HG03354 (cell line): ENCODE measurements around the gene CAPZB.

ENCODE experiments used
- ATAC-seq: cut with Tn5 transposase; IDR thresholded peaks from one replicate; pipeline ENCODE4 v1.9.1; 2021; ENCODE audit warnings: mild to moderate bottlenecking; ENCODE audit not compliant: unreplicated experiment, poor library complexity, severe bottlenecking

Gene CAPZB

DNA sequence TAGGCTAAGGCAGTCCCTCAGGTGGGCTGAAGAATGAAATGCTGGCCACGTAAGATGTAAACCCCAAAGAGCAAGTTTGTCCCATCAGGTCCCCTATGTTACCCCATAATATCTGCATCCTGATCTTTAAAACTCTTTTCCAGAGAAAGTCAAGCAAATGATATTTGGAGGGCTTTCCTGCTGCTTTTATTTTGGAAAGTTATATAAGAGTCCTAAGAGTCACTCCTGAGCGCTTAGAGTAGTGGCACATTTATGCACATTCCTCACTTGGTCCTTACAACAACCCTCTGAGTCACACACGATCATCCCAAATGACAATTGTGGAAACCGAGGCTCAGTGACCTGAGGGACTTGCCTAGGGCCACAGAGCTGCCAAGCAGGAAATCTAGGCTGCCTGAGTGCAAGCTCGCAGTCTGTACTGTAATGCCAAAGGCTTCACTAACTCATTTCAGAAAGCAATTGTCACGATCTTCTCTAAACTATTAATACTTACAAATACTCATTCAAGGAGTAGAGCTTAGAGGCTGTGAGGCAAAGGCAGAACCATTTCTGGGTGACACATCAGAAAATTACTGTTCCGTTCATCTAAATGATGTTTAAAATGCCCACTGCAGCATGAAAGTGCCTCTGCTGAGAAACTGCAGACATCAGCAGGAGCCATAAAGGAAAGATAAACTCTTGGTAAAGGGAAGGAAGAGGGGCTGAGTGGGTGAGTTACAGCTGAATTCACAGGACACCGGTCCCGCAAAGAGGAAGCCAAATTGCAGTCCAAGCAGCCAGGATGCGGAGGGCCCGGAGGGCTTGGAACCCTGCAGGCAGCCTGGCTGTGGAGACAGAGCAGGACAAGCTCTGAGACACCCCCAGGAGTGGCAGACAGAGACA, 30.8 kb downstream of the CAPZB start:
- no peak for ATAC-seq

DNA sequence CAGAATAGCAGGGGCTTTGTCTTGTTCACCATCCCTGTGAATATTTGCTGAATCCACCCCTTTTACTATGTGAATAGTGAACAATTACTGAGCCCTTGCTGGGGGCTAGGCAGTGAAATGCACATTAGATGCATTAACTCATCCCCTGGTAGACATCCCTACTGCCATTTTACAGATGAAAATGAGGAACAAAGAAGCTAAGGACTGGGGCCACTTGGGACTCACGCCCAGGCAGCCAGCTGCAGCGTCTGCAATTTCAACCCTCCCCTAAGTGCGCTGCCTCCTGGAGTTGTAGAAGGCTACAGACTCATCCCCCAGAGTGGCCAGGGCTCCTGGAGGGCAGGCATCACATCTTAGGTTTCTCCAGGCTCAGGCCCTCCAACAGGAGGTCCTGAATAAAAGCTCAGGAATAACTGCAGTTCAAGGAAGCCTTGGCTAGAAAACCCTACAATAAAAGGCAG, 31.6 kb downstream of the CAPZB start:
- ATAC-seq: no peak

DNA sequence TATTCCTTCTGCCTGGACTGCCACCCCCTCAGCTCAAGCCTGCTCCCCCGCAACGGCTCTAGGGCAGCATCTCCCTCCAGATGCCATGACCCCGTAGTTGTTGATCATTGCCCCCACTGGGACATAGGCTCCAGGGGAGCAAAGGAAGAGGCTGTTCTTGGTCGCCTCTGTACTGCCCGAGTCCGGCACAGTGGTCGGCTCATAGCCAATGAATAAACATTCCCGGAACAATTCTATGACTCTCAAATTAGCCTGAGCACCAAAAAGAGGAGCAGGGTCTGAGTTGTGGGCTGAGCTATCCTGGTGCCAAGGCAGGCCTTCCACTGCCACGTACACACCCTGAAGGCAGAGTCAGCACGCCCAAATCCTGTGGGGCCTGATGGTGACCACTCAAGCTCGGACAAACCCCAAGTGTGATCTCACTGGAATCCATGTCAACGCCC, 33.1 kb downstream of the CAPZB start:
- no peak for ATAC-seq

DNA sequence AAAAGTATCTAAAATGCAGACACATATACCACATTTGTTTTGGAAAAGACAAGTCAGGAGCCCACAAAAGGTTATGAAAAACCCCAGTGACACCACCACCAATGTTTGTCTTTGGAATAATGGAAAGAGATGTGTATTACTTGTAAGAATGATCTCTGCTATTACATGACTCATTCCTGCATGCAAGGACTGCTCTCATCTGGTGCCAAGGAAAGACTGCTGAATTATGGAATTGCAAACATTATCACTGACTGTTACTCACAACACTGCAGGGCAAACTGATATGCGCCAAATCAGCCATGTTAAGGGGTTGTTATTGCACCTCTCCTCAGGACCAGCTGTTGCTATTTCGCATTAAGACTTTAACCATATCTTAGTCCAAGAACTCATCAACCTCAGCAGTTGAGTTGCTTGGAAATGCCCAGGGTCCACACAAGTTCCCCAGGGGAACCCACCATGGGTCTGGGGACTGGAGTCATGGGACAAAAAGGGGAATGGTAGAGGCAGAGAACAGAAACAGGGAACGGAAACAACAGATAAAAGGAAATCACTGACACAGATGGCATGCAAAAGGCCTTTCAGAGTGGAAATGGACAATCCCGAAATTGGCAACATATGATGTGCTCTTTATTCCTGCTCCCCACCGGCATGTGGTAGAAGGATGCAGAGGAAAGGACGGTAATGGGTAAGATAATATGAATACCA, 34.4 kb downstream of the CAPZB start:
- no peak for ATAC-seq

DNA sequence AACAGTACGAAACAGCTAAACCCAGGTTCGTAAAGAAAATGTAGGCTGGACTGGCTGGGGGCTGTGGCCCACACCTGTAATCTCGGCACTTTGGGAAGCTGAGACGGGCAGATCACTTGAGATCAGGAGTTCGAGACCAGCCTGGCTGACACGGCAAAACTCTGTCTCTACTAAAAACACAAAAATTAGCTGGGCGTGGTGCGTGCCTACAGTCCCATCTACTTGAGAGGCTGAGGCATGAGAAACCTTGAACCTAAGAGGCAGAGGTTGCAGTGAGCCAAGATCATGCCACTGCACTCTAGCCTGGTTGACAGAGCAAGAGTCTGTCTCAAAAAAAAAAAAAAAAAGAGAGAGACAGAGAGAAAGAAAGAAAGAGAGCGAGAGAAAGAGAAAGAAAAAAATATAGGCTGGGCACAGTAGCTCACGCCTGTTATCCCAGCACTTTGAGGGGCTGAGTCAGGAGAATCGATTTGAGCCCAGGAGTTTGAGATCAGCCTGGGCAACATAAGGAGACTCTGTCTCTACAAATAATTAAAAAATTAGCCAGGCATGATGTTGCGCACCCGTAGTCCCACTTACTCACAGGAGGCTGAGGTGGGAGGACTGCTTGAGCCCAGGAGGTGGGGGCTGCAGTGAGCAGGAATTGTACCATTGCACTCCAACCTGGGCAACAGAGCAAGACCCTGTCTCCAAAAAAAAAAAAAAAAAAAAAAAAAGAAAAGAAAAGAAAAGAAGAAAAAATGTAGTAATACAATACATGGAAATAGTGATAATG, 35.7 kb downstream of the CAPZB start:
- ATAC-seq: no peak

DNA sequence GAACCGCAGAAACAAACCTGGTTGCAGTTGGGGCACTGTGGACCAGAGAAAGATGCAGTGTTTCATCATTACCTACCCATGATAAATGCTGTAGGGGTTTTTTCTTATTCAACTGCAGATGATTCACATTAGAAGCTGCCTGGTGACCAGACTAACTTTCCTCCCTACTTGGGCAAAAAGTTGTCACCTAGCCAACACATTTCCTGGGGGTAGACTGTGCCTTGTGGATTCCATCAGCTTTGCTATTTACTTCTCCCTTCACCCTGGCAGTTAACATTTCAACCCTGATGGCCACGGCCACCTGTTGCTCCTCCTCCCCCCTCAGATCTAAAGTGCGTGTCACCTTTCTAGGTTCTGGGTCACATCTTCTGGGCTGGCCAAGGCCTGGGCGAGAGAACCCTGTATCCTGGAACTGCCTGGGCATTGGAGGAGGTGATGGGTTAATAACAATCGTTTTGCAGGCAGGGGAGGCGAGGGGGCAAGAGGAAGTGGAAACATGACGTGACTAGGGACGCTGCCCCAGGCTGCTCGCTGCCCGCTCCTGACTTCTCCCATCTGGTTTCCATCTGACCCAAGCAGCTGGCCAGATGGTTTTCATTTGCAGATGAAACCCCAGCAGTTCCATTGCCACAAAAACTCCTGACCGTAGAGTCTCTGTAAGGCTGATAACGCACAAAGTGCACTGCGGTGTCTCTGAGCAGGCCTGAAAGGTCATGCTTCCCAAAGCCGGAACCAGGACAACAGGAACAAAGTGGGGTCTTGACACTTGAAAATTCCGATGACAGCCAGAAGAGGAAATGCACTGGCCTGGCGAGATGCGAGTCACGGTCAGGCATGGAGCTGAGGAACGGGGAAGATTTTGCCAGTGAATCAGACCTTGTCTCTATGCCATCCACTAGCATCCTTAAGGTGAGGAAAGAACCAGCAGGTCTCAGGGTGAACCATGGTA, 36.6 kb downstream of the CAPZB start:
- ATAC-seq: no peak

DNA sequence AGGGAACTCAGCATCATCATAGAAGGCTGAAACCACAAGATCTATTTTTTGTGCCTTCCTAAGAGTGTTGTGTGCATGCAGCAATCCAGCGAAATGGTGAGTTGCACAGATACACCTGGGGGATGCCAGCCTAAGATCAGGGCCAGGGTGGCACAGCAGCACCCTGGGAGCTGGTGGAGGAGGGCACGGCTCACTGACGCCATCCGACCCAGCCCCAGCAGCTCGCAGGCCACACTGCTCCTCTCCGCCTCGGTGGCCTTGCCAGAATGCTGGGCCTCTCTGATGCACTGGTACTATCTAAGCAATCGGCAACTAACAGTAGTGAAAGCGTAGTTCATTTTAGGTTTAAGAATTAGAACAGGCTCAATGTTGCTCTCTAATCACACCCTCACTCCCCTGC, 37.8 kb downstream of the CAPZB start:
- no peak for ATAC-seq

DNA sequence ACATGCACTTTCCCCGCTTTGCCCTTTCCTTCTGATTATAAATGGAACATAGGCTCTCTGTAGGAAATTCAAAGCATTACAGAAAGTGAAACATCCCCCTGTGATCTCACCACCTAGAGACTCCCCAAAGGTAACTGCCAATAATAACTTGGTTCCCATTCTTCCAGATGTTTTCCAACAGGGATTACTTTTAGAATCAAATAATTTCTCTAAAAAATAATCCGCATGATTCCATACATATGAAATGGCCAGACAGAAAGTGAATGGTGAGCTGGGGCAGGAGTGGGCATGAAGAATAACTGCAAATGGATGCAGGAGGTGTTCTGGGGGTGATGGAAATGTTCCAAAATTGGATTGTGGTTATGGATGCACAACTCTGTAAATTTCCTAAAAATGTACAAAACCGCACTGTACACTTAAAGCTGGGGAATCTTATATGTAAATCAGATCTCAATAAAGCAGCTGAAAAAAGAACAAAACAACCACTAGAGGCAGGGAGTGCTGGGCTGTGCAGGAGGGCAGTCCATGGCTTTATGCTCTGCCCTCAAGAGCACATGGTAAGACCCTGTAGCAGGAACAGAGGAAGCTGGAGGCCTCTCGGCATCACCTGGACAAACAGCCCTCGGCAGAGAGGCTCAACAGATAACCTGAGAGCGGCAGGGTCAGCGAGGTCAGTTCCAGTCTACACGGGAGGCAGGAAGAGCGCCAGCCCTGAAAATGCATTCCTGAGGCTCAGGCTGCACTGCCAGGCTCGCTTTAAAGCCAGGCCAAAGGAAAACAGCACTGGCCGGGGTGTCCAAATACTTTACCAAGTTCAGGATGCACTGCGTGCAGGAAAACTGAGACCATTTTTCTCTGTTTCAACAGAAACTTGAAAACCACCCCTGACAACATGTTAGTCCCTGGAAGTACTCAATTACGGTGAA, 39.7 kb downstream of the CAPZB start:
- no peak for ATAC-seq

DNA sequence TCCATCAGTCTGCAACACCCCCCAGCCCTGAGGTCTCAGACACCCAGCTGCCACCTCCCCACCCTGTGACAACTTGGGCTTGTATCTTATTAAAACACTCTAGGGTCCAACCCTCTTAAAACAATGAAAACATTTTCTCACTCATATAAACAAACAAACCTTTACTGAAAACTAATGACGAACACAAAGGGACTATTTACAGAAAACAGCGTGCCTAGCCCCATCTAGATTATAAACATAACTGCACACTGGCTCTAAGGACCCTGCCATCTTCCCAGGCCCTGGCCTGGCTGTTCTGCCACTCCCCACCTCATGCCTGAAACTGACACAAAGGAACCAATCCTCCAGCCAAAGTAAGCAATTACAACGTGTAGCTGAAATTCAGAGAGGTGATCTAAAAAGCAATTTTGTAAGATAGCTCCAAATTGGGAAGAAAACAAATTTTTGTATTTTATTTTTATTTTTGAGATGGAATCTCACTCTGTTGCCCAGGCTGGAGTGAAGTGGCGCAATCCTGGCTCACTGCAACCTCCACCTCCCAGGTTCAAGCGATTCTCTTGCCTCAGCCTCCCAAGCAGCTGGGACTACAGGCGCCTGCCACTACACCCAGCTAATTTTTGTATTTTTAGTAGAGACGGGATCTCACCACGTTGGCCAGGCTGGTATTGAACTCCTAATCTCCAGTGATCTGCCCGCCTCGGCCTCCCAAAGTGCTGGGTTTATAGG, 40.9 kb downstream of the CAPZB start:
- ATAC-seq: no peak

DNA sequence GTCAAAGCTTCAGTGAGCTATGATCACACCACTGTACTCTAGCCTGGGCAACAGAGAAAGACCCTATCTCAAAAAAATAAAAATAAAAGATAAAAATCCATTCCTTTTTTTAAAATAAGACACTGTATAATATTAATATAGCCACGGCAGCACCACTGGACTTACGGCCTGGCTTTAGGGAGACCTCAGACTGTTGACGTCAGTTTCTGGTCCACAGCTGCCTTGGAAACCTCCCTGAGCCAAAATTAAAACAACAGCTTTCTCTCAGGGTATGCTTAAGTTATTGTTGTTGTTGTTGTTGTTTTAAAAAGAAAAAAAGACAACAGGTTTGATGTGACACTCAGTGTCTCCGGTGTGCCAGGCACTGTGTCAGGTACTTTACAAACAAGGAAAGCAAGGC, 42.0 kb downstream of the CAPZB start:
- ATAC-seq: no peak

DNA sequence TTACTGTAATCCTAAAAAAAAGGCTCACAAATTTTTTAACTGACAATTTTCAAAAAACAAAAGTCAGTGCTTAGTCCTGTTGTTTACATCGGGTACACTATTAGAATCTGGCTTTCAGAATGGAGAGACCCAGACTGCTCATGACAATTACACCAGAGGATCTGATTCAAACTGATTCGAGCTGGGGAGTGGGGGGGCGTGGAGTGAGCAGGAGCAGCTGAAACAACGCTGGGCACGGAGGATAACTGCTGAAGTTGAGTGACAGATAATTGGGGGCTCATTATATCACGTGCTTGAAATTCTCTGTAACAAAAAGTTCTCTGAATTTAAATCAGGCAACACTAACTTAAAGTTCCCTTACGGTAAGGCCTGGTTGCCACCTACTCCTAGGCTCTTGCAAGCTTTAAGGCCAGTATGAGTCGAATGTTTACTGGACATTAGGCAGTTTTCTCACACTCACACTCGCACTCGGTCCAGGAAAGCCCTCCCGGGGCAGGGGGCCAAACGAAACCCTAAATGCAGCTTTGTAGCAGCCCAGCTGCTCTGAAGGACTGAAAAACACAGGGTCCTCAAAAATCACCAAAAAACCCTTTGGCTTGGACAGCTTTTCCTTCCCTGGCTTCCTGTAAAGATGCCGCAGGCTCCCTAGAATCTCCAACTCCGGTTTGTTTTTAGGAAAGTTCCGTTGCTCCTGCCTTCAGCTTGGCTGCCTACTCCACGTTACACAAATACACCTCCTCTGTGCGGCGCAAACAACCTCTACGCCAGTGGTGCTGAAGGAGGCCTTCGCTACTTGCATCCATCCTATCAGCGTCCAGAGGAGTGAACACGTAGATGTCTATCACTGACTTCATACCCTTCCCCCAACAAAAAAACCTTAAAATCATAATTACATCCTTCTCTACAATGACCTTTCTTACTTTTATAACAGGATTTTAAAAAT, 42.9 kb downstream of the CAPZB start:
- no peak for ATAC-seq

DNA sequence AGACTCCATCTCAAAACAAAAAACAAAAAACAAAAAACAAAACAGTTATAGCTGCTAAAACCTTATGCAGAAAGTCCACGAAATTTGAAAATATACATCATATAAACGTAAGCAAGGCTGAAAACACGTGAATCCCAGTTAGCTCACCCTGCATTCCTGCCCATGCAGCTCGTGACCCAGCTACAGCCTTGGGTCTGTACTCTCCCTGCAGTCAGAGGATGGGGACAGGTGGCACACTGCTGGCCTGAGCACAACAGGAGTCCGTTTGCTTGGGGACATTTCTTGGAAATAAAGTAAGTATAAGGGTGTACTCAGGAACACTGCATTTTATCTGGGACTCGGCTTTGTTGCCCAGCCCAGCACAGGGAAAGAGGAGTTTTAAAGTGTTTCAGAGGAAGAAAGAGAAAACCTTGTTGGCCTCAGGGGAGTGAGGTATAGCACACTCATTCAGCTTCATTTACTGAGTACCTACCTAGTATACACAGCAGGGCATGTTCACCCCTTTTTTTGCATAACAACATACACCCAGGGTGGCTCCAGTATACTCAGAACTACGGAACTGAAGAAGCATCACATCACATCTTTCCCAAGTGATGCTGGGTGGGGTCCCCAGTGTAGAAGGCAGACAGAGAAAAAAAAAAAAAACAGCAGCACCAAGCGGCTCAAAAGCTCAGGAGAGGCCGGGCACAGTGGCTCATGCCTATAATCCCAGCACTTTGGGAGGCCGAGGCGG, 44.1 kb downstream of the CAPZB start:
- no peak for ATAC-seq

DNA sequence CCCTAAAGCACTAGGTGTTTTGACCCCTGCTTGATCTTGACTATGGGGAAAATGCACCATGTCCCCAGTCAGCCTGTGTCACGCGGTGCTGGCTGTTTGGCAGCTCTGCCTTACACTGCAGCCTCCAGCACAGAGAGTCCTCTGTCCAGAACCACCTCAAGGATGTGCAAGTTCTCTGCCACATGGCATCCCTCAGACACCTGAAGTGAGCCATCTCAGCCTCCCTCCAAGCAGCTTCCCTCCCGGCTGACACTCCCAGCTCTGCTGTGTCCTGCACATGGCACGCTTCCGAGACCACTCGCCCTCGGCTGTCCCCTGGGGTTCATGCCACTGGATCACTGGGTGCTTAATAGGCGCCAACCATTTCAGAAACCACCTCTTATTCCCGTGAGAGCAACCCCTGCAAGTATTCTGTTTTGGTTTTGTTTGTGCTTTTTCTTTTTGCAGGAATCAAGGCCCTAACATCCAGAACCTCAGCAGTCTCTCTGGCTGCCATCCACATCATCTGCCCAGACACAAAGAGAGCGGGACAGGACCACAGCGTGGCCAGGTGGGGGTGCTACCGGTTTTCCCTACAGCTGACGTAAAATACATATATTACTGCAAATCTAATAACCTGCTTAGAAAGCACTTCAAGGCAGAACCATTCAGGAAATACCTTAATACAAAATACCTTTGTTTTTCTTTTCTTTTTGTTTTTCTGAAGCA, 45.7 kb downstream of the CAPZB start:
- no peak for ATAC-seq

DNA sequence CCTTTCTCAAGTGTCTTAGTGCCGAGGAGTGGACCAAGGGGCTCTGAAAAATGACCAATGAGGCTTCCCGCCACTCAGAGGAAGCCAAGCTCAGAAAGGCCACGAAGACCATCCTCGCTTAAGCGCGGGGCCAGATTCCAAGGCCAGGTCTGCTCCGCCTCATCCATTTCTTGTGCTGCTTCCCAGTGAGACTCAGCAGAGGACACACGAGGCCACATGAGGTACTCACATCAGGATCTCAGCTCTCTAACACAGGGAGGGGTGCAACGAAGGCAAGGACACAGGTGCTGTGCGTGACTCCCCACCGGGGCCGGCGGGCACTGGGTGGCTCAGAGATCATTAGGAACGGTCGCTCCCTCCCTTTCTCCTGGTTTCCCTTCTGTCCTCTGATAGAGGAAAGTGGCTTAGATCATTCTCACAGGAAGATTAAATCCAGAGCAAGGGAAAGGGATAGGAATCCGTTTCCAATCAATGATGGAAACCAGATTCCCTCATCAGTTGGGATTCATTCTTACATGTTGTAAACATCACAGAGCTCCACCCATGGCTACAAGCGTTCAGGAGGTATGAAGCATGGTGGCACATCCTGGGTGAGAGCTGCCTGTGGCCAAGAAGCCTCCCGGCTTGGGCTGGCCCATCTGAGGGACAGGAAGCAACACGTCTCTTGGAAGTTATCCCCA, 46.7 kb downstream of the CAPZB start:
- ATAC-seq: no peak

DNA sequence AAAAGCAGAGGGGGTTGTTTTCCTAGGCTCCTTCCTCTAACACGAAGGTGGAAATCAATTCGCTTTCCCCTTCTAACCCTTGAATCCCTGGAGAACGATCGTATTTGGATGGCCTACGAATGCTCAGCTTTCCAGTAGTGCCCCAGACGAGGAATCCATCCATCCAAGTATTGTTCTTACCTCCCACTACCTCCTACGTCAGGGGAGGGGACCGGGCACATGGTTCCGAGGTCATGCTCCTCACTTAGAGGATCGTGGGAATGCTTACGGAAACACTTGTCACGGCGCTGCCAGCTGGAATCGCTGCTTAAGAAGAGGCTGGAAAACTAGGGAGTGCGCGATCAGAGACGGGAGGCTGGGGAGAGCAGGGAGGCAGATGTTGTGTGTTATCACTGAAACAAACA, 47.4 kb downstream of the CAPZB start:
- ATAC-seq: no peak
